Esophagus muscularis mucosa (tissue), 3 donors: ENCODE data around the gene SNRPE.

Source experiments
- CTCF ChIP-seq, 3 experiments: fragments of 200-600 bp in 2 of 3; fragments of 450-650 bp in 1 of 3; sonication (generic) in 2 of 3; IDR thresholded peaks; one replicate each; pipeline ENCODE4 v1.5.1; 2017 to 2019; ENCODE audit warnings: antibody characterized with exemption in 3 of 3, mild to moderate bottlenecking in 2 of 3, moderate library complexity in 1 of 3
- POLR2A ChIP-seq: fragments of 450-650 bp; IDR thresholded peaks from one replicate; pipeline ENCODE4 v1.6.1; 2017; ENCODE audit warnings: antibody characterized with exemption, moderate library complexity, mild to moderate bottlenecking, low read depth
- POLR2AphosphoS5 ChIP-seq, 2 donors: sonication (generic); formaldehyde crosslinking; IDR thresholded peaks; one replicate each; pipeline ENCODE4 v1.6.1; 2017; ENCODE audit warnings: antibody characterized with exemption in 2 of 2

- TF ChIP-seq CTCF (IDR thresholded peaks at IDR 0.05), result no peak
- no peak for TF ChIP-seq POLR2A
- TF ChIP-seq POLR2AphosphoS5 (IDR thresholded peaks at IDR 0.05), result no peak
Observed at GRCh38 chr1:203839081-203839480, 22.3 kb upstream of the SNRPE start.
